ENCODE data around the gene PRKG1. TPM values are rescaled to one million over a fixed set of nuclear protein-coding genes. Genes with fewer than 3 reads are reported as not detected.

The PRKG1 gene
- total RNA-seq, 1 donor from 2014 or later = 4.6 TPM

- TF ChIP-seq, protein P1, sequence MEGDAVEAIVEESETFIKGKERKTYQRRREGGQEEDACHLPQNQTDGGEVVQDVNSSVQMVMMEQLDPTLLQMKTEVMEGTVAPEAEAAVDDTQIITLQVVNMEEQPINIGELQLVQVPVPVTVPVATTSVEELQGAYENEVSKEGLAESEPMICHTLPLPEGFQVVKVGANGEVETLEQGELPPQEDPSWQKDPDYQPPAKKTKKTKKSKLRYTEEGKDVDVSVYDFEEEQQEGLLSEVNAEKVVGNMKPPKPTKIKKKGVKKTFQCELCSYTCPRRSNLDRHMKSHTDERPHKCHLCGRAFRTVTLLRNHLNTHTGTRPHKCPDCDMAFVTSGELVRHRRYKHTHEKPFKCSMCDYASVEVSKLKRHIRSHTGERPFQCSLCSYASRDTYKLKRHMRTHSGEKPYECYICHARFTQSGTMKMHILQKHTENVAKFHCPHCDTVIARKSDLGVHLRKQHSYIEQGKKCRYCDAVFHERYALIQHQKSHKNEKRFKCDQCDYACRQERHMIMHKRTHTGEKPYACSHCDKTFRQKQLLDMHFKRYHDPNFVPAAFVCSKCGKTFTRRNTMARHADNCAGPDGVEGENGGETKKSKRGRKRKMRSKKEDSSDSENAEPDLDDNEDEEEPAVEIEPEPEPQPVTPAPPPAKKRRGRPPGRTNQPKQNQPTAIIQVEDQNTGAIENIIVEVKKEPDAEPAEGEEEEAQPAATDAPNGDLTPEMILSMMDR (IDR thresholded peaks at IDR 0.05; ENCODE audit: unreplicated experiment) = no peak
- H3K27me3 Mint-ChIP-seq = no peaks in the 10 kb centered on the region
- DNase-seq (ENCODE audit: low spot score, unreplicated experiment) = no peak
- peaks cover 3% of the 10 kb centered on the region for H3K9me3 Mint-ChIP-seq (ENCODE audit: low read depth)
- no peak overlapping the region for H3K27ac Mint-ChIP-seq
- no peaks in the 10 kb centered on the region for H3K36me3 Mint-ChIP-seq (ENCODE audit: insufficient read depth)
- H3K4me3 Mint-ChIP-seq (ENCODE audit: low read depth) = no peak overlapping the region
- peaks cover 2% of the 10 kb centered on the region for H3K4me1 Mint-ChIP-seq (ENCODE audit: low read depth)
Measured at GRCh38 chr10:51881213-51881612, 806.9 kb downstream of the PRKG1 start.

- no peak for DNase-seq (ENCODE audit: low spot score, unreplicated experiment)
- Mint-ChIP-seq H3K9me3 (ENCODE audit: low read depth) (no peaks in the 10 kb centered on the region), H3K4me3 (ENCODE audit: low read depth) (no peak overlapping the region), H3K27ac (no peak overlapping the region), H3K4me1 (ENCODE audit: low read depth) (no peaks in the 10 kb centered on the region), H3K27me3 (no peaks in the 10 kb centered on the region), H3K36me3 (ENCODE audit: insufficient read depth) (no peaks in the 10 kb centered on the region)
- TF ChIP-seq, protein P1 (IDR thresholded peaks at IDR 0.05; ENCODE audit: unreplicated experiment) = no peak
Measured at GRCh38 chr10:51886438-51887068, 812.3 kb downstream of the PRKG1 start.

DNA sequence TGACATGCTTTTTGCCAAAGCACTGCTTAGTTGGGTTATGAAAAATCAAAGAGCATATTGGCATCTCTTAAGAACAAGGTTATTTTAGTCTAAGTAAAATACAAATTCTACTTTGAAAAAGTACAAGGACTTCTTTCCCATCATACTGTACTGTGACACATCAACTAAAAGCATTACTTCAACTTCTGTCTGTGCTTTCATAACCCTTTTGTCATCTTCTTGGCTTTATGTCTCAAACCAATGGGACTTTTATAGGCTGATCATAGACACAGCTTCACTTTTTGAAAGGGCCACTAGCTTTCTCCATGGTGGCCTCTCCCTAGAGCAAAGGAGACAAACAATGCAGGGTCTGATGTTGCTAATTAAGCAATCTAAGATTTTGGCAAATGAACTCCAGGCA is 814.0 kb downstream of the PRKG1 start:
- H3K4me3 Mint-ChIP-seq (ENCODE audit: low read depth) = no peak overlapping the region
- H3K27ac Mint-ChIP-seq = no peak overlapping the region
- H3K4me1 Mint-ChIP-seq (ENCODE audit: low read depth) = no peaks in the 10 kb centered on the region
- TF ChIP-seq, protein P1 (IDR thresholded peaks at IDR 0.05; ENCODE audit: unreplicated experiment) = no peak
- H3K27me3 Mint-ChIP-seq = no peaks in the 10 kb centered on the region
- no peak for DNase-seq (ENCODE audit: low spot score, unreplicated experiment)
- no peaks in the 10 kb centered on the region for H3K36me3 Mint-ChIP-seq (ENCODE audit: insufficient read depth)
- H3K9me3 Mint-ChIP-seq (ENCODE audit: low read depth) = no peaks in the 10 kb centered on the region

DNA sequence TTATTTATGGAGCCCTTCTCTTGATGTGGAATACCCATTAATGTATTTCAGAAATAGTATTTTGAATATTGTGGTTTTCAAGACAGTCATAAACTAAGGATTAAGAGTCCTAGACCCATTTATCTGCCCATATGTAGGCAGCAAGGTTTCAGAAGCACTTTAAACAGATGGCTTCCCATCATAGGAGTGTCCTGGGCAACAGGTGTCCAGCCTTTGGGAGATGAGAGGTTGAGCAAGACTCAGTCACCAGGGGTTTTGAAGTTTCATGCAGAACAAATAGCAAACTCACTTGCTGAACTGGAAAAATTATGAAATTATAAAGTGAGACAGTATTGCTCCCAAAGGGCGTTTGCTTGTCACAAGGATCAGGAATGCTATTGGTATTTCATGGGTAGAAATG is 818.0 kb downstream of the PRKG1 start:
- Mint-ChIP-seq H3K4me1 (ENCODE audit: low read depth) (no peaks in the 10 kb centered on the region), H3K4me3 (ENCODE audit: low read depth) (no peak overlapping the region), H3K36me3 (ENCODE audit: insufficient read depth) (no peaks in the 10 kb centered on the region), H3K27me3 (no peaks in the 10 kb centered on the region), H3K27ac (no peak overlapping the region), H3K9me3 (ENCODE audit: low read depth) (no peaks in the 10 kb centered on the region)
- DNase-seq (ENCODE audit: low spot score, unreplicated experiment) = no peak
- TF ChIP-seq, protein P1 (IDR thresholded peaks at IDR 0.05; ENCODE audit: unreplicated experiment) = no peak

- TF ChIP-seq, protein P1 (IDR thresholded peaks at IDR 0.05; ENCODE audit: unreplicated experiment) = peak; percentile 46
- no peak for DNase-seq (ENCODE audit: low spot score, unreplicated experiment)
- H3K4me3 Mint-ChIP-seq (ENCODE audit: low read depth) = no peak overlapping the region
- no peak overlapping the region for H3K27ac Mint-ChIP-seq
- no peaks in the 10 kb centered on the region for H3K4me1 Mint-ChIP-seq (ENCODE audit: low read depth)
- H3K9me3 Mint-ChIP-seq (ENCODE audit: low read depth) = no peaks in the 10 kb centered on the region
- no peaks in the 10 kb centered on the region for H3K36me3 Mint-ChIP-seq (ENCODE audit: insufficient read depth)
- no peaks in the 10 kb centered on the region for H3K27me3 Mint-ChIP-seq
Measured at GRCh38 chr10:51892965-51893658, 818.8 kb downstream of the PRKG1 start.

Measured in progenitor cell of endocrine pancreas (in vitro differentiated cells).